Measurements from ENCODE around the gene ST6GAL1.

The ST6GAL1 gene

GRCh38 chr3:187110156-187110555 lies 179.8 kb downstream of the ST6GAL1 start:
- TF ChIP-seq ZFX (IDR thresholded peaks at IDR 0.05; ENCODE audit: borderline replicate concordance) (no peak), CTCF (IDR thresholded peaks at IDR 0.05) (no peak)
- no peak overlapping the region for H3K27ac ChIP-seq

- no peak overlapping the region for H3K27ac ChIP-seq
Measured at GRCh38 chr3:187112934-187113793, 182.8 kb downstream of the ST6GAL1 start.

GRCh38 chr3:187114511-187114910 lies 184.2 kb downstream of the ST6GAL1 start:
- no peak for TF ChIP-seq CTCF (IDR thresholded peaks at IDR 0.05)
- TF ChIP-seq ZFX (IDR thresholded peaks at IDR 0.05; ENCODE audit: borderline replicate concordance), result no peak
- no peak overlapping the region for H3K27ac ChIP-seq

More at GRCh38 chr3:187112934-187113793, 182.8 kb downstream of the ST6GAL1 start:
- TF ChIP-seq ZFX (IDR thresholded peaks at IDR 0.05; ENCODE audit: borderline replicate concordance) (no peak), CTCF (IDR thresholded peaks at IDR 0.05) (peak; percentile 64)

GRCh38 chr3:187120326-187120725 lies 190.0 kb downstream of the ST6GAL1 start:
- H3K27ac ChIP-seq, result no peak overlapping the region
- no peak for TF ChIP-seq ZFX (IDR thresholded peaks at IDR 0.05; ENCODE audit: borderline replicate concordance)
- no peak for TF ChIP-seq CTCF (IDR thresholded peaks at IDR 0.05)

- no peak for TF ChIP-seq CTCF (IDR thresholded peaks at IDR 0.05)
- no peak for TF ChIP-seq ZFX (IDR thresholded peaks at IDR 0.05; ENCODE audit: borderline replicate concordance)
- no peak overlapping the region for H3K27ac ChIP-seq
Measured at GRCh38 chr3:187122261-187122660, 191.9 kb downstream of the ST6GAL1 start.

GRCh38 chr3:187125319-187126031 lies 195.1 kb downstream of the ST6GAL1 start:
- TF ChIP-seq ZFX (IDR thresholded peaks at IDR 0.05; ENCODE audit: borderline replicate concordance) (no peak), CTCF (IDR thresholded peaks at IDR 0.05) (no peak)
- no peak overlapping the region for H3K27ac ChIP-seq
